GM12873 (cell line): ENCODE results near the gene IRF3.

Experiments used
- CTCF ChIP-seq: IDR thresholded peaks from 2 replicates; pipeline ENCODE4 v1.5.1; 2012; ENCODE audit warnings: low read depth, mild to moderate bottlenecking, moderate library complexity, low read length, control low read depth; ENCODE audit not compliant: insufficient read depth; ENCODE audit errors: missing control alignments

Gene IRF3

GRCh38 chr19:49676136-49676783 is 10.6 kb upstream of the IRF3 start:
- TF ChIP-seq CTCF = no peak

- TF ChIP-seq CTCF = peak; percentile 98
Measured at GRCh38 chr19:49672131-49672919, 6.7 kb upstream of the IRF3 start.

GRCh38 chr19:49669516-49669915 is 3.9 kb upstream of the IRF3 start:
- no peak for TF ChIP-seq CTCF

- TF ChIP-seq CTCF = no peak
Measured at GRCh38 chr19:49667473-49667872, 1.8 kb upstream of the IRF3 start.

- TF ChIP-seq CTCF = no peak
Measured at GRCh38 chr19:49666120-49666444, 425 bp upstream of the IRF3 start.

GRCh38 chr19:49665036-49665350 is 664 bp downstream of the IRF3 start:
- no peak for TF ChIP-seq CTCF

GRCh38 chr19:49664171-49665035 is 1.3 kb downstream of the IRF3 start:
- no peak for TF ChIP-seq CTCF
